HG03558 (cell line): ENCODE measurements around the gene RUBCN.

ENCODE experiments used
- ATAC-seq: cut with Tn5 transposase; IDR thresholded peaks from one replicate; pipeline ENCODE4 v1.9.1; 2021; ENCODE audit warnings: moderate number of reproducible peaks; ENCODE audit not compliant: unreplicated experiment; ENCODE audit errors: extremely low read depth

RUBCN gene

DNA sequence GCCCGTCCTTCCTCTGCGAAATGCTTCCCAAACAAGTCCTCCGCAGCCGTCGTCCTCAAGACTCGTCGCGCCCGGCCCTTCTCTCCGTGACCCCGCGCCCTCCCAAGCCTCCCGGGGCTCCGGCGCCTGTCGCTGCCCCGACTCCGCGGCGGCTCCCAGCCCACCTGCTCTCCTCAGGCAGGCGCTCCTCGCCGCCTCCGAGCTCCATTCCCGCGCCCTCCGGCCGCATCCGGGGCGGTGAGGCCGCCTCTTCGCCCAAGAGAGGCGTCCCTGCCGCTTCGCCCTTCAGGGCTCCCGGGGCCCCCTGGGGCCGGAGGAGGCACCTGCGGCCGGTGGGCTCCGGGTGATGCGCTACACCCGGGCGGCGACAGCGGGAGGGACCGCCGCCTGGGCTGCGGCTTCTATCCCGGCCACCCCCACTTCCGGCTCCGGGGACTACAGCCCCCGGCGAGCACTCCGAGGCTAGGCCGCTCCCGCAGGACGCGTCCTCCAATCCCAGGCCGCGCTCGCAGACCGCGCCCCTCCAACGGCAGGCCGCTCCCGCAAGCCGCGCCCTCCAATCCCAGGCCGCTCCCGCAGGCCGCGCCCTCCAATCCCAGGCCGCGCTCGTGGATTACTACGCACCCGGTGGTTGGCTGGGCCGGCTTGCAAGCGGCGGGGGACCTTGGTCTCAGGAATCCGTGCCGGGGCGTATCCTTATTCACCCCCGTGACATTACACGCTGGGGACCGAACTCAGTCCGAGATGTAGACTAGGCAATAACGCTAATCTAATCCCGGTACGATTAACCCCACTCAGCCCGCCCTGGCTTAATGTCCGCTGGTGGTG lies at the start of gene RUBCN:
TSS of gene RUBCN (minus strand) at position 414 of the 828 bp plus-strand sequence. CDS start at position 229, 185 bp downstream.
- peak; percentile 66 for ATAC-seq

DNA sequence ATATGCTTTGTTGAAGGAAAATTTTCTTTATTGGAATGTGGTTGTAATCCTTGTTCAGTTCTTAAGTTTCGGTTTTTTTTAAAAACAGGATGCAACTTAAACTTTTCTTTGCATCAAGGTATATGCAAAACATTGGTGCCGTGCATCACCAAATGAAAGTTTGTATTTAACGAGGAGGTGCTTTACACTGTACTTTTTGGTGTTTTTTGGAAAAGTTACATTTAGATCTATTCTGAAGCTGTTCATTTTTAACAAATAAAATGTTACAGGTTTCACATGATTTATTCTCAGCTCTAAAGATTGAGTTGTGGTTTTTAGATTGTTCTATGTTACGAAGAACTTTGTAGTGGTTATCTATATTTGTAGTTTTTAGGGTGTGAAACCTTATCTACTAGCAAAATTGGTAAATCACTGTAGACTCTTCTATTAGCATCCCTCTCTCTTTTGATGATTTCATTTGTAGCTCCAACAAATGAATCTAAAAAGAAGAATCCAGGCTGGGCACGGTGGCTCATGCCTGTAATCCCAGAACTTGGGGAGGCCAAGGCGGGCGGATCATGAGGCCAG lies 47.4 kb upstream of the RUBCN start:
- ATAC-seq = no peak

DNA sequence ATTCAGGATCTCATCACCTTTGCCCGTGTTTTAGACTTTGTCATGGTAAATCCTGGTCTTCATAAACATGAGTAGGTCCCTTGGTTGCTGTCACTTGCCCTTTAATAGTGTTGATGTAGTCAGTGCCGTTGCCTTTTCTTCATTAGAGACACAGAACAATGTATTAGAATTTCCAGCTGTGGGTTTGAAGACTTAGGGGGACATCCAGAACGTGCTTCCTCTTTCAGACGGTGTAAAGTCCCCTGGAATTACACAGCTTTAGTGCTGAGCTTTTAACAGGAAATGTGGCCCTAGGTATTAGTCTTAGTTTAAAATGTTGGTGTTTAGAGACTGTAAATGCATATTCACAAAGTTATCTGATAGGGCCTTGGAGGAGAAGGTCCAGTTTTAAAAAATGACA lies 45.5 kb upstream of the RUBCN start:
- ATAC-seq = no peak

DNA sequence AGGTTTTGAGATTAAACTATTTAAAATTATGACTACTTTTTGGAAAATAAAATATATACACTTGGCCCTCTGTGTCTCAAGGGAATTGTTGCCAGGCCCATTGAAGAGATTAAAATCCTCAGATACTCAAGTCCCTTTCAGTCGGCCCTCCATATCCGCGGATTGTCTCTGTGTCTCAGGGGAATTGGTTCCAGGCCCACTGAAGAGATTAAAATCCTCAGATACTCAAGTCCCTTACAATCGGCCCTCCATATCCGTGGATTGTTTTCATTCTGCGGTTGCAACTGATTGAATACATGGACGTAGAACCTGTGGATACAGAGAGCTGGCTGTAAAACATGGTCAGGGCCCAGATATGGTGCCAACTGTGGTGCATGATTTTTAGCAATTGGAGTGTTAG lies 38.6 kb upstream of the RUBCN start:
- no peak for ATAC-seq

DNA sequence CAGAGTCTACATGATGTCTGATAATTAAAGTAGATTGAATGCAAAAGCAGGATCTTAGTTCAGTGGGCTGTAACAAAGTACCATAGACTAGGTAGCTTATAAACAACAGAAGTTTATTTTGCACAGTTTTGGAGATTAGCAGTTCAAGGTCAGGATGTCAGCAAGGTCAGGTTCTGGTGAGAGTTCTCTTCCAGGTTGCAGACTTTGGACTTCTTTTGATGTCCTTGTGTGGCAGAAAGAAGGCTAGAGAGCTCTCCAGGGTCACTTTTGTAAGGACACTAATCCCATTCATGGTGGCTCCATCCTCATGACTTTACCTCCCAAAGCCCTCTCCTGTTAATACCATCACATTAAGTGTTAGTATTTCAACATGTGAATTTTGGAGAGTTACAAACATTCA lies 25.1 kb upstream of the RUBCN start:
- ATAC-seq = no peak

DNA sequence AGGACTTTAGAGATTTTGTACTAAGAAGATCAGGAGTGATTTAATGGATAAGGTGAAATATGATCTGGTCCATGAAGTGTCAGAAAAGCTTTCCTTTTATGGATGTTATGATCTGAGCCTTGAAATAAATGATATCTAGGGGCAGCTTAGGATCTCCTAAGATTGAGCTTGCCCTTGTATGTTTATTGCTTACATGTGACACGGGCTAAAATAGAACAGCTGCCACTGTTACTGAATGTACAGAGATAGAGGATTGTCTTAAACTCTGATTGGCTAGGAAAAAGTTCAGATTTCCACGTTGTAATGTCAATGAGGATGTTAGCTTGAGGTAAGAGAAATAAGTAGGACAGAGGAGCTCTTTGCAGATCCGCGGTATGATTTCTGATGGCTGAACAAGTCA lies 21.8 kb upstream of the RUBCN start:
- no peak for ATAC-seq

DNA sequence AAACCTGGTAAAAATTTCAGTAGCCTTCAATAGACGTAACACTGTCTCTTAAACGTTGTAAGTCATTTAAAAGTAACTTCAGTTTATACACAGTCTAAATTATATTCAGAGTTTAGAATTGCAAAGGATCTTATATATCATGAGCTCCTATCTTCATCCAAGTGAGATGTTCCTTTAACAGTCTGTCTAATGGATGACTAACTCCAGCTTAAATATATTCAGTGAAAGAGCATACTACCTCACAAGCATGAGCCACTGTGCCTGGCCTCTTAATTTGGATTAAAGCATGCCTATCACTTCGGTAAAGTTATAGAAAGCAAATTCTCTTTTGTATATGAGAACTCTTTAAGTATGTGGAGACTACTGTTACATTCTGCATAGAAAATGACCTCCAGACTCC lies 20.0 kb upstream of the RUBCN start:
- ATAC-seq = no peak

DNA sequence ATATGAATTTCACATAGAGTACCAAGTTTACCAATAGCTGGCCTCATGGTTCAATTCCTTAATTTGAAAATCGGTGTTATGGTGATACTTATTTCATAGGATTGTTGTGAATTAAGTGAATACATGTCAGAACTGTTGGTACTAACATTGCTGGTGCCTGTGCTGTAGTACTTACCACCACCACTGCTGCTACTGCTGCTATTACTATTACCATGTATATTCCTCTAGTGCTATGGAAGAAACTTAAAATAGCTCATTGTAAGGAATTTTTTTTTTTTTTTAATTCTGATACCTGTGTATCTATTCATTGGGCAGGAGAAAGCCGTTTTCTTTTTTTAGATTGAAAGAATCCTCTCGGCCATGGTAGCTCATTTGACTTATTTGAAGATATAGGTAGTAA lies 16.6 kb upstream of the RUBCN start:
- ATAC-seq = no peak

DNA sequence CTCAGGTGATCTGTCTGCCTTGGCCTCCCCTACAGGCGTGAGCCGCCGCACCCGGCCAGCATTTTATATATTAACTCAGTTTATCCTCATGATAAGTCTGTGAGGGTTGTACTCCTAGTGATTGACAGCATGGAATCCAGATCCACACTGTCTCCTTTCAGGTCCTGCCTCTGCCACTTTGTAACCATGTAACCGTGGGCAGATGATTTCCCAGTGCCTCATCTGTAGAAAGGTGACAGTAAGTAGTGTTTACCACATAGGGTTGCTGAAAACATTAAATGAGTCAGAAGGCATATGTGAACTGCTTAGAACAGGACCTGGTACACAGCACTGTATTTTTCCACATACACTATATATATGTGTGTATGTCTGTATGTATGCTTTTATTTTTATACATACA lies 15.4 kb upstream of the RUBCN start:
- ATAC-seq = no peak

DNA sequence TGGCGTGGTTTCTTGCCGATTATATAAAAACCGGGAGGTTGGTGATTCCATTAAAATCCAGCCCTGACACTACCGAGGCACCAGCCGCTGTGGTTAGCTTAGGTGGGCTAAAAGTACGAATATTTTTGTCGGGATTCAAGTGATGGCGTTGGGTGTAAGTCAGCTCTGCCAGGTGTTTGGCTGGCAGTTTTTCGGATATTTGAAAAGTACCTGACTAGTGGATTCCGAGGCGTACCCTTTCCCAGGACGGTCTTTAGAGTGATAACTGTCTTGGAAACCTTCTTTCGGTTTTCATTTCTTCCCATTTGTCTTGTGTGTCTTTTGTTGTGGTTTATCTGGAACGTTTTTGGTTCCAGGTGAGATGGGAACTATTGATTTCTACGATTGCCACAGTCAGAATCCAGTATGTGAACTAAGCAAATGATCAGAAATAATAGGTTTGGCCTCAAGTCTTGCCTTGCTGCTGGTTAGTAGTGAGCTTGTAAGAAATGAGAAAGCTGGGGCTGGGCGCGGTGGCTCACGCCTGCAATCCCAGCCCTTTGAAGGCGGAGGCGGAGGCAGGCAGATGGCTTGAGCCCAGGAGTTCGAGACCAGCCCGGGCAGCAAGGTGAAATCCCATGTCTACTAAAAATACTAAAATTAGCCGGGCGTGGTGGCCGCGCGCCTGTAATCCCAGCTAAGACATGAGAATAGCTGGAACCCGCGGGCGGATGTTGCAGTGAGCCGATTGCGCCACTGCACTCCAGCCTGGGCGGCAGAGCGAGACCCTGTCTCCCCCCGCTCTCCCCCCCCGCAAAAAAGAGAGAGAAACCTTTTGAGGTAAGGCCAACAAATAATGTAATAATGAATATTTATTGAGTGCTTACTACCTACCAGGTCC lies 14.4 kb upstream of the RUBCN start:
- no peak for ATAC-seq

DNA sequence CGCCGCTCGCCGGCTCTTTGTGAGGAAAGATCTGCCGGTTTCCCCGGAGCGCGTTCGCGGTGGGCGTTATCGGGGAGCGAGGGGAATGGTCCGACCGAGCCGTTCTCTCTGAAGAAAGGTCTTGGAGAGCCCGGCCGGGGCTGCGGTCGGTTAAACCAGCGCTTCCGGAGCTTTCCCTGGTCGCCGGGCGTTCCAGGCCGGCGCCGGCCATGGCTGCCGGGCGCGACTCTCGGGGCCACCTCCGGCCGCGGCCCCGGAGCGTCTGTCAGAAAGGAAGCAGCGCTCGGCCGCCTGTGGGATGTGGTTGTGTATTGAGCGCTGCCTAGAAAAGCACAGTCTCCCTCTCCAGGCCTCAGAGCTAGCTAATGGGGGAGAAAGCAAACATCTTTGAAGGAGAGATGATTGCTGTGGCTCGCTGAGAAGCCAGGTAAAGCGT lies 13.7 kb upstream of the RUBCN start:
- ATAC-seq = no peak

DNA sequence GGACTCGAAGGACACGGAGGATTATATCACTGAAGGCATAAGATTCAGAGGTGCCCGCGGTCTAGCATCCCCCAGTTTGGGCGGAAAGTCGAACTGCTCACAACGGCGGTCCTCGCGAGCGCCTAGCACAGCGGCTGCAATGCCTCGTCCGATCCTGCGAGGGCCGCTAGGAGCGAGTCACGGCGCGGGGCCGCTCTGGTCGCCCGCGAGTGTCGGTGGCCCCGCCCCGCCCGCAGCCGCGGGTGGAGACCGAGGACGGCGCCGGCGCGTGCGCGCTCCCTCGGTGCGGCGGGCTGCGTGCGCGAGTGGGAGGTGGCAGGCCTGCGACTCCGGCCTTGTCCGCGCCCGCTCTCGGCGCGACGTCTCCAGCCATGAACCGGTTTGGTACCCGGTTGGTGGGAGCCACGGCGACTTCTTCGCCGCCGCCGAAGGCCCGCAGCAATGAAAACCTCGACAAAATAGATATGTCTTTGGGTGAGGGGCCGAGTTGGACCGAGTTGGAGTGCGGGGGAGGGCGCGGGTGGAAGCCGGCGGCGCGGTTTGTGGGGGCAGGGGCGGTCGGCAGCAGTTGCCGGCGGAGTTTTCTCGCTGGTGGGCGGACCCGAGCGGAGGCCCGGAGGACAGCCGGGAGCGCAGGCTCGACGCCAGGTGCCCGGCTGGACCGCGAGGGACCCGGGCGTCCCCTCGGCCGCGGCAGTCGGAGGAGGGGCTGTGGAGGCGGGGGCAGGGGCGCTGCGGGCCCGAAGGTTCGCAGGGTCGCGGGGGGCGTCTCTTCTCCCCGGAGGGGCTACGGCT lies 13.1 kb upstream of the RUBCN start, which contains the start of gene FYTTD1:
TSS of gene FYTTD1 (plus strand) at position 283 of the 795 bp plus-strand sequence. CDS start at position 372, 89 bp downstream.
- peak; percentile 51 for ATAC-seq

DNA sequence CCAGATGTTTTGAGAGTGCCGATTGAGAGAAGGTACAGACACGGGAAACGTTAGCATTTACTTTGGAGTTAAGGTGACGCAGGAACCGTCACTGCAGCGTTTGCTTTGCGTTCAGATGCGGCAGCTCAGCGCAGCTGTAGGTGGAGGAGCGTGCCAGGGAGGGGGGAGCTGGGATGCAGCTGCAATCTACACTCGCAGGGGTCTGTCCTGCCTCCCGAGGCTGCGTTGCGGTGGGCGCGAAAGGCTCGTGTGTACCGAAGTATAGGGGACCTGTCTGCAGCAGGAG lies 12.6 kb upstream of the RUBCN start:
- ATAC-seq = peak; percentile 13

DNA sequence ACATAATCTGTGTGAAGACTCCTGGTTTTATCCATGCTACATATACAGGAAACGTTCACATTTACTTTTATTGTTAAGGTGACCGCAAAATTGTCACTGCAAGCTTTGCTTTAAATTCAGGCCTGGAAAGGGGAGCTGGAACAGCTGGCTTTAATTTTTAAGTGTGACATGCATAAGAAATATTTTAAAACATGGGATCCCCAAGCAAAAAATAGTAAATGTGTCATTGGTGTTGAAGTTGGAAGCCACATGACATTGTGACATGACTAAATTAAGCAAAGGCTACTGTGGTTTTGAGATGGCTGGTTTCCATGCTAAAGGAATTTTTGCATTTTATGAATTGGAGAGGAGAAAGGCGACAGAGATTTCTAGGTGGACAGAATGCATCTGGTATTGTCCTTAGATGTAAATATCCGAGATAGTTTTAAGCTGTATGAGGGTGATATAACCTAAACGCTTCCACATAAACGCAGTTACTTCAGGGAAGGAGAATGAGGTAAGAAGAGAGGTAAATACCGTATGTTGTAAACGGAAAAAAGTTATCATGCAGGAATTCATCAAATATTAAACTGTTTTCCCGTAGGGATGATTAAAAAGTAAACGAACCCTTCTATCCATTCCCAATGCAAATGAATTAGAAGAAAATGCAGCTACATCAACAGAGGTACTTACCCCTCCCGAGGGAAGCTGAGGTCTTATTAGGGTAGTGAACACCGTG lies 12.1 kb upstream of the RUBCN start:
- no peak for ATAC-seq

DNA sequence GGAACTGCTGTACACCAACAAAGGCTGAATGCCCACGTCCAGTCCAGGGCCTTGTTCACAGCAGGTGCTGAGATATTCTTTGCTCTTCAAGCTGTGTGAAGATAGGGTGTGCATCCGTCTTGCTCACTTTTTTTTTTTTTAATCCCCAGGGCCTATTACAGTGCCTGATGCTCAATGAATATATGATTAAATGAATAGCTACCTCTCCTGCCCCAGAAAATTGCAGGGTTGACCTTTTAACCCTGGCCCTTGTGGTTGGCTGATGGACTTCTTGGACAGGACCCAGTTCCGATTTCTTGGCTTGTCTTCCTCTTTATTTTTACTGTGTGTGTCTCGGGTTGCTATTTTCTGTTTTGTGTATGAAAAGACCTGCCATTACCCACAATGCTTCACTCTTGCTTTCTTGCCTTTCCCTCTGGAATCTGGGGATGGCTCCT lies 10.1 kb upstream of the RUBCN start:
- ATAC-seq = no peak

DNA sequence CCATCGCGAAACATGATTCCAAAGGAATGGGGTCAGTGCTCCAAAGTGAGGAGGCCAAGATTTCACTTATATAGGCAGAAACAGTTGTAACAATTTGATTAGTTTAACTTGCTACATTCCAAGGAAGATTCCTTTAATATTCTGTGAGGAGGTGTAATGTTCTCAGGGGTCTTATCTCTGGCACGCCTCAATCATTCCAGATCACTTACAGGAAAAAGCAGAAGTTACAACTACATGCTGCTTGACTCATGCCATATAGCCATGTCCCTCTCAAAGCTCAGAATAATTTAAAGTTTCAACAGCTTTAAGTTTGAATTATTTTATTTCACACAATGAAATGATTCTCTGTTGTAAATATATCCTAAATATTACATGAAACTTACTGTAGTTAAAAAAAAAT lies 9.5 kb upstream of the RUBCN start:
- ATAC-seq = no peak

DNA sequence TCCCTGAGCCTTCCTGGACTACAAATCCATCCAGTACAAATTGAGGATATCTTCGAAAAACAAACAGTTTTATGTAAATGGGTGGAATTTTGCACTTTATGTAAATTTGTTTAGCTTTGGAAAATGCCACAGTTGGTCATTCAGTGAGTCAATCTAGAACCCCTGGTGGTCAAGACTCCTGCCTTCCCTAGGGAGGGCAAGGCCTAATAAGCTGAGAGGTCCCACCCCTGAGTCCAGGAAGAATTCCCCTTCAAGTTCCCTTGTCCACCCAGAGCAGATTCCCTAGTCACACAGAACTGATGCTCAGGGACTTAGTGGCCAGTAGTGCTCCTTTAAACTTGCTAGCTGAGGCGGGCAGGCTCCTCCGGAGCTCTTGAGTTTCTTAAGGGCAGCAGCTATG lies 6.1 kb upstream of the RUBCN start:
- ATAC-seq = no peak

DNA sequence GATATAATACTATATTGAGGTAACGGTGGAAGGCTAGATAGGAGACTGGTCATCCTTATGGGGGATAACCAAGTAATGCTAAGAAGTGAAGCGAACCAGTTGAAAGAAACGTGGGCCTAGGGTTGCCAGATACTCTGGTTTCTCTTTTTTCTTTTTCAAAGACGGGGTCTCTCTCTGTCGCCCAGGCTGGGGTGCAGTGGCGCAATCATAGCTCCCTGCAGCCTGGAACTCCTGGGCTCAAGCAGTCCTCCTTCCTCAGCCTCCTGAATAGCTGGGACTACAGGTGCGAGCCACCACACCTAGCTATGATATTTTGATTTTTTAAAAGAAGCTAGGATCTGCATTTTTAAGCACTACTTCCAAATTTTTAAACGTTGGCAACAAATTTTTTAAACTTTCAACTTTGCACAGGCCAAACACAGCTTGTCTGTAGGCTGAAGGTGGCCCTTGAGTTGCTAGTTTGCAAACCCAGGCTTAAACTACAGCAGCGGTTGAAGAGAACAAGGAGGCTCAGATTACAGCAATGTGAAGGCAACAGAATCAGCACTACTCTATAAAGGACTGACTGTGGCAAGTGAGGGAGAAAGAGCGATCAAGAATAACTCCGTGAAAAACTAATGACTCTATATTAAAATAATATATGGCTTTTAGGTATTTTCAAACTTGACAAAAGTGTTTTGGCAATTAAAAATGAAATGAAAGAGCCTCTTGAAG lies 1.2 kb upstream of the RUBCN start:
- ATAC-seq = no peak

DNA sequence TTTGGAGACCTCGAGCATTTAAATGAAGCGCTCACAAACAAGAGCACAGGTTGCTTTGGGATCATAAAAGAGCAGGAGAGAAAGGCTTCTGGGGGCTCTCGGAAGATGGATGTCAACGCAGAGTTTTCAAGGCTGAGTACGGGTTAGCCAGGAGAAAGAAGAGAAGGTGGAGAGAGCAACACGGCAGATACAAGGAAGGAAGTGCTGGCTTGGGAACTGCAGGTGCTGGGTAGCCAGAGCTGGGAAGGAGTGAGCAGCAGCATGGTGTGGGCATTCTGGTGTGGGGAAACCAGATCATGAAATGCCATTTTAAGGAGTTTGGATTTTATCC lies 580 bp upstream of the RUBCN start:
- no peak for ATAC-seq
